ENCODE results near the gene SLC25A29.
"Not testable (repeated sequence)": the region's sequence is repeated elsewhere in the genome, so short reads cannot be mapped to it uniquely, and the experiment has no call there.

Gene SLC25A29

GRCh38 chr14:100292776-100293461 is 13.3 kb downstream of the SLC25A29 start:
- DNase-seq = no peak

- no peak for DNase-seq
These were observed 13.9 kb downstream of the SLC25A29 start for GRCh38 chr14:100292301-100292775.

- DNase-seq = no peak
These were observed 14.8 kb downstream of the SLC25A29 start for GRCh38 chr14:100291305-100292075.

- DNase-seq = no peak
These were observed 15.5 kb downstream of the SLC25A29 start for GRCh38 chr14:100290607-100291304.

- DNase-seq = no peak
These were observed 16.2 kb downstream of the SLC25A29 start for GRCh38 chr14:100289916-100290606.

GRCh38 chr14:100288382-100289185 is 17.7 kb downstream of the SLC25A29 start:
- DNase-seq = no peak

GRCh38 chr14:100287998-100288295 is 18.3 kb downstream of the SLC25A29 start:
- not testable (repeated sequence) for DNase-seq

GRCh38 chr14:100287202-100287997 is 18.8 kb downstream of the SLC25A29 start:
- DNase-seq = no peak

- no peak for DNase-seq
These were observed 19.6 kb downstream of the SLC25A29 start for GRCh38 chr14:100286484-100287191.

GRCh38 chr14:100285913-100286400 is 20.3 kb downstream of the SLC25A29 start:
- DNase-seq = no peak

GRCh38 chr14:100285021-100285912 is 21.0 kb downstream of the SLC25A29 start:
- DNase-seq = peak; percentile 86

- no peak for DNase-seq
These were observed 22.0 kb downstream of the SLC25A29 start for GRCh38 chr14:100283984-100284881.

- not testable (repeated sequence) for DNase-seq
These were observed 22.8 kb downstream of the SLC25A29 start for GRCh38 chr14:100283436-100283835.

- DNase-seq = no peak
These were observed 23.4 kb downstream of the SLC25A29 start for GRCh38 chr14:100282766-100283419.

- DNase-seq = no peak
These were observed 24.2 kb downstream of the SLC25A29 start for GRCh38 chr14:100282083-100282350.

- DNase-seq = no peak
These were observed 24.8 kb downstream of the SLC25A29 start for GRCh38 chr14:100281286-100282082.

- DNase-seq = no peak
These were observed 26.7 kb downstream of the SLC25A29 start for GRCh38 chr14:100279563-100279962.
